Esophagus squamous epithelium (tissue), 5 donors: Measurements from ENCODE around the gene KRTAP10-11. TPM values are rescaled to one million over a fixed set of nuclear protein-coding genes. Genes with fewer than 3 reads are reported as not detected.
"Not testable (repeated sequence)": the region's sequence is repeated elsewhere in the genome, so short reads cannot be mapped to it uniquely, and the experiment has no call there.

Experiments used
- DNase-seq: peaks from one replicate; lab custom pipeline; 2025; lab: John Stamatoyannopoulos, UW
- H3K27ac ChIP-seq, 4 donors: fragments of 200-600 bp; sonication (generic); one replicate each; pipeline ENCODE4 v1.5.1; 2016 to 2019; ENCODE audit warnings: mild to moderate bottlenecking in 1 of 4
- H3K27me3 ChIP-seq, 4 donors: fragments of 200-600 bp; sonication (generic); 1 replicate in 3 of 4; 2 replicates in 1 of 4; pipeline versions ENCODE4 v1.5.1 to v1.6.0; 2017 to 2021; ENCODE audit warnings: antibody characterized with exemption in 1 of 4
- H3K36me3 ChIP-seq, 3 donors: fragments of 200-600 bp; sonication (generic); one replicate each; pipeline ENCODE4 v1.5.1; 2016 to 2019
- H3K4me1 ChIP-seq, 3 donors: fragments of 200-600 bp; sonication (generic); one replicate each; pipeline ENCODE4 v1.5.1; 2017 to 2019
- H3K4me3 ChIP-seq, 4 donors: fragments of 200-600 bp; sonication (generic); 1 replicate in 3 of 4; 2 replicates in 1 of 4; pipeline ENCODE4 v1.5.1; 2016 to 2019; ENCODE audit warnings: mild to moderate bottlenecking in 2 of 4, moderate library complexity in 1 of 4
- H3K9me3 ChIP-seq, 3 donors: fragments of 200-600 bp; sonication (generic); one replicate each; pipeline ENCODE4 v1.5.1; 2016 to 2019
- CTCF ChIP-seq, 6 experiments: fragments of 450-650 bp in 4 of 6; fragments of 200-600 bp in 2 of 6; sonication (generic) in 2 of 6; IDR thresholded peaks; one replicate each; pipeline ENCODE4 v1.5.1; 2016 to 2019; ENCODE audit warnings: antibody characterized with exemption in 6 of 6, mild to moderate bottlenecking in 4 of 6, moderate library complexity in 4 of 6
- POLR2A ChIP-seq, 4 donors: fragments of 450-650 bp; IDR thresholded peaks; one replicate each; pipeline ENCODE4 v1.6.1; 2017; ENCODE audit warnings: antibody characterized with exemption in 4 of 4, mild to moderate bottlenecking in 4 of 4, moderate library complexity in 3 of 4
- WGBS, 2 donors: methylation state at CpG; one replicate each; pipeline ENCODE4 v1.1.5; 2018; 5-methylcytosine and 5-hydroxymethylcytosine counted together
- intact Hi-C: fragments of 100-400 bp; cut with DNase I; formaldehyde crosslinking; loops from one replicate; pipeline ENCODE4 v1.15.0; 2022
- total RNA-seq, 4 donors: library from RNA; depleted of rRNA; stranded (reverse); fragments of >200 nt; gene quantifications; one replicate each; pipeline ENCODE4 v1.1.0, GENCODE V29; 2016
- donor health status: DM: yes; HTN: yes; CAD: no.

The KRTAP10-11 gene
- total RNA-seq, 4 donors from 2014 or later: not detected

GRCh38 chr21:44619886-44620285 is 26.3 kb upstream of the KRTAP10-11 start:
- Histone ChIP-seq H3K27me3 (peaks cover 0 to 30% (median 0%) of the 10 kb centered on the region in 4 donors), H3K4me1 (no peaks in the 10 kb centered on the region), H3K9me3 (peaks cover 0 to 38% (median 11%) of the 10 kb centered on the region in 3 donors), H3K36me3 (no peaks in the 10 kb centered on the region), H3K27ac (no peak overlapping the region), H3K4me3 (no peak overlapping the region)
- TF ChIP-seq CTCF (IDR thresholded peaks at IDR 0.05) (no peak), POLR2A (IDR thresholded peaks at IDR 0.05) (no peak)
- intact Hi-C loops: no loop called here
- 84 to 86% methylated on average over 6 of the region's 6 CpGs for WGBS, 2 donors
- no peak for DNase-seq

- no peaks in the 10 kb centered on the region for H3K4me1 ChIP-seq
- H3K4me3 ChIP-seq: no peak overlapping the region
- H3K36me3 ChIP-seq: no peaks in the 10 kb centered on the region
- H3K9me3 ChIP-seq: peaks cover 0 to 38% (median 11%) of the 10 kb centered on the region in 3 donors
- H3K27me3 ChIP-seq: peaks cover 0 to 30% (median 0%) of the 10 kb centered on the region in 4 donors
- TF ChIP-seq CTCF (IDR thresholded peaks at IDR 0.05) (no peak), POLR2A (IDR thresholded peaks at IDR 0.05) (no peak)
- no peak for DNase-seq
- intact Hi-C loops: no loop called here
- H3K27ac ChIP-seq: no peak overlapping the region
Observed at GRCh38 chr21:44623575-44623974, 22.6 kb upstream of the KRTAP10-11 start.

- peaks cover 0 to 31% (median 0%) of the 10 kb centered on the region in 4 donors for H3K27me3 ChIP-seq
- no peak for DNase-seq
- H3K27ac ChIP-seq: no peak overlapping the region
- TF ChIP-seq POLR2A (IDR thresholded peaks at IDR 0.05) (no peak), CTCF (IDR thresholded peaks at IDR 0.05) (no peak)
- intact Hi-C loops: no loop called here
- H3K36me3 ChIP-seq: no peaks in the 10 kb centered on the region
- peaks cover 0 to 36% (median 11%) of the 10 kb centered on the region in 3 donors for H3K9me3 ChIP-seq
- 78 to 83% methylated on average over 6 of the region's 7 CpGs for WGBS, 2 donors
- no peak overlapping the region for H3K4me3 ChIP-seq
- no peaks in the 10 kb centered on the region for H3K4me1 ChIP-seq
Observed at GRCh38 chr21:44625756-44626155, 20.5 kb upstream of the KRTAP10-11 start.

- no peak for DNase-seq
- intact Hi-C loops: no loop called here
- no peak overlapping the region for H3K27ac ChIP-seq
- peaks cover 0 to 41% (median 11%) of the 10 kb centered on the region in 3 donors for H3K9me3 ChIP-seq
- no peak overlapping the region for H3K4me3 ChIP-seq
- peaks cover 0 to 31% (median 0%) of the 10 kb centered on the region in 4 donors for H3K27me3 ChIP-seq
- H3K4me1 ChIP-seq: no peaks in the 10 kb centered on the region
- WGBS, 2 donors: 51 to 55% methylated on average over 4 to 7 of the region's 10 CpGs
- no peaks in the 10 kb centered on the region for H3K36me3 ChIP-seq
- TF ChIP-seq CTCF (IDR thresholded peaks at IDR 0.05) (no peak), POLR2A (IDR thresholded peaks at IDR 0.05) (no peak)
Observed at GRCh38 chr21:44626262-44626661, 20.0 kb upstream of the KRTAP10-11 start.

GRCh38 chr21:44626673-44627143 is 19.5 kb upstream of the KRTAP10-11 start, which contains the start of gene KRTAP10-9:
Gene KRTAP10-9 (plus strand): TSS chr21:44627093. CDS start chr21:44627172, 79 bp downstream.
- intact Hi-C loops: no loop called here
- H3K36me3 ChIP-seq: no peaks in the 10 kb centered on the region
- H3K27me3 ChIP-seq: peaks cover 0 to 31% (median 0%) of the 10 kb centered on the region in 4 donors
- no peak within 1 kb of the TSS for H3K4me3 ChIP-seq
- TF ChIP-seq POLR2A (IDR thresholded peaks at IDR 0.05) (no peak), CTCF (IDR thresholded peaks at IDR 0.05) (no peak)
- H3K27ac ChIP-seq: no peak within 1 kb of the TSS
- peaks cover 0 to 46% (median 11%) of the 10 kb centered on the region in 3 donors for H3K9me3 ChIP-seq
- DNase-seq: no peak
- 60% methylated on average over 1 of the region's 7 CpGs for WGBS, 2 donors
- no peaks in the 10 kb centered on the region for H3K4me1 ChIP-seq

GRCh38 chr21:44627181-44627822 is 18.9 kb upstream of the KRTAP10-11 start:
- DNase-seq, intact Hi-C loops: not testable (repeated sequence)
- WGBS, 2 donors: 71 to 85% methylated on average over 10 of the region's 20 CpGs

GRCh38 chr21:44627831-44628233 is 18.4 kb upstream of the KRTAP10-11 start:
- H3K27ac ChIP-seq, H3K4me1 ChIP-seq, intact Hi-C loops, DNase-seq, H3K36me3 ChIP-seq, H3K4me3 ChIP-seq: not testable (repeated sequence)
- 40 to 53% methylated on average over 7 of the region's 15 CpGs for WGBS, 2 donors
- Histone ChIP-seq H3K9me3 (peaks cover 0 to 45% (median 14%) of the 10 kb centered on the region in 3 donors), H3K27me3 (peaks cover 0 to 31% (median 0%) of the 10 kb centered on the region in 4 donors)

More at GRCh38 chr21:44627181-44627822, 18.9 kb upstream of the KRTAP10-11 start:
- not testable (repeated sequence) for H3K27ac ChIP-seq, H3K36me3 ChIP-seq, H3K4me1 ChIP-seq, H3K4me3 ChIP-seq
- H3K9me3 ChIP-seq: peaks cover 0 to 47% (median 16%) of the 10 kb centered on the region in 3 donors
- H3K27me3 ChIP-seq: peaks cover 0 to 31% (median 0%) of the 10 kb centered on the region in 4 donors
